Gastroesophageal sphincter (tissue), 4 donors: Measurements from ENCODE around the gene PYCARD. TPM values are rescaled to one million over a fixed set of nuclear protein-coding genes. Genes with fewer than 3 reads are reported as not detected.

Experiments used
- ATAC-seq: fragments of 150-250 bp; one replicate; pipeline ENCODE4 v1.9.1; 2016; ENCODE audit warnings: mild to moderate bottlenecking, moderate library complexity
- H3K27ac ChIP-seq, 4 donors: fragments of 200-600 bp; sonication (generic) in 3 of 4; 1 replicate in 3 of 4; 2 replicates in 1 of 4; pipeline ENCODE4 v1.5.1; 2016 to 2019
- H3K27me3 ChIP-seq: fragments of 200-600 bp; sonication (generic); one replicate; pipeline ENCODE4 v1.5.1; 2019
- H3K36me3 ChIP-seq, 2 donors: fragments of 200-600 bp; sonication (generic); one replicate each; pipeline ENCODE4 v1.5.1; 2019; ENCODE audit warnings: control low read depth in 1 of 2
- H3K4me1 ChIP-seq, 3 donors: fragments of 200-600 bp; sonication (generic); 1 replicate in 2 of 3; 2 replicates in 1 of 3; pipeline ENCODE4 v1.5.1; 2016 to 2019; ENCODE audit warnings: control low read depth in 2 of 3
- H3K4me3 ChIP-seq, 2 donors: fragments of 200-600 bp; sonication (generic); one replicate each; pipeline ENCODE4 v1.5.1; 2019; ENCODE audit warnings: mild to moderate bottlenecking in 1 of 2, moderate library complexity in 1 of 2
- H3K9me3 ChIP-seq, 3 donors: fragments of 200-600 bp; sonication (generic); one replicate each; pipeline ENCODE4 v1.5.1; 2017 to 2019; ENCODE audit warnings: control low read depth in 2 of 3
- EP300 ChIP-seq: sonication (generic); formaldehyde crosslinking; IDR thresholded peaks from one replicate; pipeline ENCODE4 v1.6.1; 2017; ENCODE audit warnings: antibody characterized with exemption, mild to moderate bottlenecking
- POLR2A ChIP-seq, 2 donors: fragments of 450-650 bp; IDR thresholded peaks; one replicate each; pipeline ENCODE4 v1.6.1; 2017; ENCODE audit warnings: antibody characterized with exemption in 2 of 2, mild to moderate bottlenecking in 2 of 2, moderate library complexity in 1 of 2
- POLR2AphosphoS5 ChIP-seq: sonication (generic); formaldehyde crosslinking; IDR thresholded peaks from one replicate; pipeline ENCODE4 v1.6.1; 2017; ENCODE audit warnings: antibody characterized with exemption
- WGBS, 2 donors: methylation state at CpG; one replicate each; pipeline ENCODE4 v1.1.5; 2018; ENCODE audit warnings: low coverage in 1 of 2; 5-methylcytosine and 5-hydroxymethylcytosine counted together
- total RNA-seq, 4 donors: library from RNA; depleted of rRNA; stranded (reverse); fragments of >200 nt; gene quantifications; one replicate each; pipeline ENCODE4 v1.1.0, GENCODE V29; 2016
- TF ChIP-seq, protein P1 (sequence below), 4 experiments: fragments of 200-600 bp in 2 of 4; fragments of 450-650 bp in 2 of 4; sonication (generic) in 1 of 4; IDR thresholded peaks; one replicate each; pipeline ENCODE4 v1.5.1; 2017 to 2019; ENCODE audit warnings: antibody characterized with exemption in 4 of 4, mild to moderate bottlenecking in 2 of 4, moderate library complexity in 2 of 4

Gene PYCARD
- 10 to 100 TPM in 2 of 4 donors, 1 to 10 TPM in 2; 3.9 to 21.8 (median 11.3) TPM for total RNA-seq

DNA sequence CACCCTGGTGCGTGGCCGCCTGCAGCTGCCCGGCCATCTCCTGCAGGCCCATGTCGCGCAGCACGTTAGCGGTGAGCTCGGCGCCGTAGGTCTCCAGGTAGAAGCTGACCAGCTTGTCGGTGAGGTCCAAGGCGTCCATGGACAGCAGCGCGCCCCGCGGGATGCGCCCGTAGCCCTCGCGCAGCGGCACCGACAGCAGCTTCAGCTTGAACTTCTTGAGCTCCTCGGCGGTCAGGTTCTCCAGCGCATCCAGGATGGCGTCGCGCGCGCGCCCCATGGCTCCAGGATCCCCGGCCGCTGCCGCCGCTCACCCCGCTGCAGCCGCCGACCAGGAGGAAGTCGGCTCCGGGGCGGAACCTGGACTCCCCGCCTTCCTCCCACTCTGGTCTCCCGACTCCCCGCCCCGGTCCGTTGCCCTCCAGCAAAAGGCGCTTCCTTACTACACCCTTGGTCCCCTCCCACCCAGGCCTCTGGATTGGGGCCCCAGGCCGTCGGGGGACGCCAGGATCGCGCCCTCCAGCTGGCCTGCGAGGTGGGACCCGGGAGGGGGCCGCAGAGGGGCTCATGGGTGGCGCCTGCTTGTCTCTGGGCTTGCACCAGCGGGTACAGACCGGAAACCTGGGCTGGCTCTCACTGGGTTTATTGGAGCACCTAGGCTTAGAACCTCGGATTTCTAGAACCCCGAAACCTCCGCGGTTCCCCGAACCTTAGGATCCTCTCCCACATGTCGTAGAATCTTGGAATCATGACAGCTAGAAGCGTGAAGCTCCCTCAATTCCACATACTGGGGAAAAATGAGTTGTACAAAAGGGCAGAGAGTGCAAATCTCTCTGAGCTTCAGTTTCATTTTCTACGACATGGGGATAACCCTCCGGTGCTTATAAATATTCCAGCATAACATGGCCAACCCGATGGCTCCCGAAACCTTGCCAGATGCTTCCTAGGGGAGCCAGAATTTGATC is at the start of gene PYCARD:
TSS of gene PYCARD (minus strand) at position 347 of the 962 bp plus-strand sequence. CDS start at position 277, 70 bp downstream.
- peak within 1 kb of the TSS; percentile 53 to 63 for H3K4me3 ChIP-seq
- no peaks in the 10 kb centered on the region for H3K9me3 ChIP-seq
- 37% methylated on average over 11 of the region's 69 CpGs; no CpG with 5 or more reads in 1 of the 2 donors for WGBS, 2 donors
- ATAC-seq = peak; percentile 73
- peaks cover 0 to 29% of the 10 kb centered on the region in 2 donors for H3K36me3 ChIP-seq
- TF ChIP-seq POLR2AphosphoS5 = no peak
- TF ChIP-seq EP300 = no peak
- TF ChIP-seq POLR2A (IDR thresholded peaks at IDR 0.05) = peak; percentile 28 to 31
- TF ChIP-seq, protein P1, sequence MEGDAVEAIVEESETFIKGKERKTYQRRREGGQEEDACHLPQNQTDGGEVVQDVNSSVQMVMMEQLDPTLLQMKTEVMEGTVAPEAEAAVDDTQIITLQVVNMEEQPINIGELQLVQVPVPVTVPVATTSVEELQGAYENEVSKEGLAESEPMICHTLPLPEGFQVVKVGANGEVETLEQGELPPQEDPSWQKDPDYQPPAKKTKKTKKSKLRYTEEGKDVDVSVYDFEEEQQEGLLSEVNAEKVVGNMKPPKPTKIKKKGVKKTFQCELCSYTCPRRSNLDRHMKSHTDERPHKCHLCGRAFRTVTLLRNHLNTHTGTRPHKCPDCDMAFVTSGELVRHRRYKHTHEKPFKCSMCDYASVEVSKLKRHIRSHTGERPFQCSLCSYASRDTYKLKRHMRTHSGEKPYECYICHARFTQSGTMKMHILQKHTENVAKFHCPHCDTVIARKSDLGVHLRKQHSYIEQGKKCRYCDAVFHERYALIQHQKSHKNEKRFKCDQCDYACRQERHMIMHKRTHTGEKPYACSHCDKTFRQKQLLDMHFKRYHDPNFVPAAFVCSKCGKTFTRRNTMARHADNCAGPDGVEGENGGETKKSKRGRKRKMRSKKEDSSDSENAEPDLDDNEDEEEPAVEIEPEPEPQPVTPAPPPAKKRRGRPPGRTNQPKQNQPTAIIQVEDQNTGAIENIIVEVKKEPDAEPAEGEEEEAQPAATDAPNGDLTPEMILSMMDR (IDR thresholded peaks at IDR 0.05) = no peak
- H3K27ac ChIP-seq = peak within 1 kb of the TSS in 3 of 4 donors; percentile 38 to 77 (median 56)
- peaks cover 0 to 34% (median 11%) of the 10 kb centered on the region in 3 donors for H3K4me1 ChIP-seq
- peaks cover 27% of the 10 kb centered on the region for H3K27me3 ChIP-seq

DNA sequence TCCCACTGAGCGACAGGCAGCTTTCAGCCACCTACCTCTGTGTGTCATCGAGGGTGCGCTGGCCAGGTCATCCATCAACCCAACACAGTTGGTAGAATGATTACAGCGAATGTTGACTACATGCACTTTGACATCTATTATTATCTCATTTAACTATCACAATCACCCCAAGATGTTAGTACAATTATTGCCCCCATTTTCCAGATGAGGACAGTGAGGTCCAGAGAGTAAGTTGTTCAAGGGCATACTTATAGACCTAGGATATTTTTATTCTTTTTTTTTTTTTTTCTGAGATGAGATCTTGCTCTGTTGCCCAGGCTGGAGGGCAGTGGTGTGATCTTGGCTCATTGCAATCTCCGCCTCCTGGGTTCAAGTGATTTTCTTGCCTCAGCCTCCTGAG is 48.9 kb upstream of the PYCARD start:
- Histone ChIP-seq H3K27ac (no peak overlapping the region), H3K4me3 (no peak overlapping the region), H3K27me3 (peaks cover 40% of the 10 kb centered on the region), H3K36me3 (no peaks in the 10 kb centered on the region), H3K4me1 (no peaks in the 10 kb centered on the region), H3K9me3 (no peaks in the 10 kb centered on the region)
- no peak for ATAC-seq
- WGBS, 2 donors = 71 to 98% methylated on average over 2 to 5 of the region's 5 CpGs
- TF ChIP-seq EP300 = no peak
- TF ChIP-seq POLR2AphosphoS5 = no peak
- TF ChIP-seq POLR2A (IDR thresholded peaks at IDR 0.05) = no peak
- TF ChIP-seq, protein P1 (IDR thresholded peaks at IDR 0.05) = no peak

DNA sequence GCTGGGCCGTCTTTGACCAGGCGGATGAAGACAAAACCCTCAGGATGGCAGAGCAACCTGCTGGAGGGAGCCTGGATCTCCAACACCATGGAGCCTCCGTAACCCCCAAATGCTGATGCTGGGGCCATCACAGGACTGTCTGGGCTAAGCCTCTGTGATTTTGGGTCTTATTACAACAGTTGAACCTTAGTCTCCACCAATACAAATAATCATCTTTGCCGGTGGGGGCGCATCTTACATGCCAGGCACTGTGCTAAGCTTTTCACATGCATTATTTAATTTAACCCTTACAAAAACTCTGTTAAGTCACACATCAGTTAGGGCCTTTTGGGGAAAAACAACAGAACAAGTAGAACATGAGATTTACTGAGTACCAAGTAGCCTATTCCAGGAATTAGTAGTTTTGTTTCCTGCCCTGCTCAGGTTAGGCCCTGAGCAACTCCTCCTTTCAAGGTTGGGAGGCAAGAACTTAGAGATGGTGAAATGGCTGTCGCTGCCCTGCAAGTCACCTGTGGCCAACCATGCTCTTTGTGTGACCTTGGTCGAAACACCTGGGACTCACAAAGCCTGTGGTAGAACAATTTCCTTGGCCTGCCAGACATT is 48.3 kb upstream of the PYCARD start:
- 80 to 88% methylated on average over 2 to 4 of the region's 7 CpGs for WGBS, 2 donors
- TF ChIP-seq, protein P1 (IDR thresholded peaks at IDR 0.05) = no peak
- no peak for TF ChIP-seq POLR2AphosphoS5
- no peak for TF ChIP-seq EP300
- no peak for TF ChIP-seq POLR2A (IDR thresholded peaks at IDR 0.05)
- H3K4me3 ChIP-seq = no peak overlapping the region
- H3K36me3 ChIP-seq = no peaks in the 10 kb centered on the region
- H3K4me1 ChIP-seq = no peaks in the 10 kb centered on the region
- H3K9me3 ChIP-seq = no peaks in the 10 kb centered on the region
- no peak for ATAC-seq
- H3K27ac ChIP-seq = no peak overlapping the region
- peaks cover 42% of the 10 kb centered on the region for H3K27me3 ChIP-seq

DNA sequence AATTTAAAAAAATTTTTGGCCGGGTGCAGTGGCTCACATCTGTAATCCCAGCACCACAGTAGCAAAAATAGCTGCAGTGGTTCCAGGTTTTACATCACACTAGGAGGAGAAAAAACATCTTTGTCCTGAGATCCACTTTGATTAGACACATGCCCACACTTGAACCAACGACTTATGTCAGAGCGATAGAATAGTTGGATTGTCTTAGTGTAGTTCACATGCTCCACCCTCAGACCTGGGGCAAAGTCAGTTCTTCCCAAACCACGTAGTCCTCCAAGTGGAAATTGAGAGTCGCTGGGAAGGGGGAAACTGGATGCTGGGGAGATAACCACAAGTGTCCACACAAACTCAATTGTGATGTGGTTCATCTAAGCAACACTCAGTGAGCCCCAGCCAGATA is 45.8 kb upstream of the PYCARD start:
- H3K27ac ChIP-seq = no peak overlapping the region
- H3K36me3 ChIP-seq = no peaks in the 10 kb centered on the region
- H3K27me3 ChIP-seq = peaks cover 48% of the 10 kb centered on the region
- no peak overlapping the region for H3K4me3 ChIP-seq
- TF ChIP-seq POLR2AphosphoS5 = no peak
- TF ChIP-seq EP300 = no peak
- TF ChIP-seq, protein P1 (IDR thresholded peaks at IDR 0.05) = no peak
- TF ChIP-seq POLR2A (IDR thresholded peaks at IDR 0.05) = no peak
- no peaks in the 10 kb centered on the region for H3K4me1 ChIP-seq
- no peak for ATAC-seq
- 48 to 61% methylated on average over 4 to 5 of the region's 5 CpGs for WGBS, 2 donors
- H3K9me3 ChIP-seq = no peaks in the 10 kb centered on the region
